Activated CD4-positive, alpha-beta T cell treated with anti-CD3 and anti-CD28 coated beads, Interleukin-2, Interleukin-6, amounts not matched to agents 100 ng/mL and 50 ng/mL, durations not matched to agents 16 hours and 8 hours (primary cell): ENCODE measurements around the gene HOXA13.

ENCODE experiments used
- DNase-seq: peaks from one replicate; pipeline ENCODE4 v3.0.0-alpha.2; 2020

Gene HOXA13

GRCh38 chr7:27199849-27200760 is at the start of gene HOXA13:
HOXA13 (minus strand) TSS chr7:27200091; CDS start chr7:27200077, 14 bp downstream.
- DNase-seq = no peak

DNA sequence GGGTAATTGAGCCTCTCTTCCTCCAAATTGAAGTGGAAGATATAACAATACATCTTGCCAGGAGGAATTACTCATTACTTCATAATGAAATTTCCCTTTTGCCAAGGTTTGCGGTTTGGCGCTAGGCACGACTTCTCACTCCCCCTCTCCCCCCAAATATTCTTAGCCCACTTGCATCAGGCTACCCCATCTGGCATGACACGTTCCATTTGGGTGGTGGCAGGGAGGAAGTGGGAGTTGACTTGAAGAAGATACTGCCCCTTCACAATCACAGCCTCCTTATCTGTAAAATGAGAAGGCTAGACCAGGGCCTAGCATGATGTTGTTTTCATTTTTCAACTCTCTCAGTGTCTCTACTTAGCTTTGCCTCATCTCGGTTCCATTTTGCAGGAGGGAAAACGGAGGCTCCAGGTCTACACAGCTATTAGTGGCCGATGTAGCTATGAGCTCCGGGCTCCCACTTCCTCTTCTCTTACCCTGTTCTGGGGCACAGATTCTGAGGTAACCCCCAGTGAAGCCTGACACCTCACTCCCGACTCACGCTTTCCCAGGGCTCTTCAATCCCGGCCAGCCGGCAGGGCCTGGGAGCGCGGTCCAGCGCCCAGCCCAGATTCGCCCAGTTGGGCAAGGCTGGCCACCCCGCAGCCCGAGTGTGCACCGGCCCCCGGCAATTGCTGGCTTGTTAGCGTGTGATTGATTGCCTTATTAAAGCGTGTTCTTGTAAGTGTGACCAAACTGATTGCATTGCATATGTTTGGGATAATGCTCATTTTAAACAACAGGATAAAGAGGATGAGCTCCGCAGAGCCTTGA is 49.2 kb upstream of the HOXA13 start:
- DNase-seq = no peak

DNA sequence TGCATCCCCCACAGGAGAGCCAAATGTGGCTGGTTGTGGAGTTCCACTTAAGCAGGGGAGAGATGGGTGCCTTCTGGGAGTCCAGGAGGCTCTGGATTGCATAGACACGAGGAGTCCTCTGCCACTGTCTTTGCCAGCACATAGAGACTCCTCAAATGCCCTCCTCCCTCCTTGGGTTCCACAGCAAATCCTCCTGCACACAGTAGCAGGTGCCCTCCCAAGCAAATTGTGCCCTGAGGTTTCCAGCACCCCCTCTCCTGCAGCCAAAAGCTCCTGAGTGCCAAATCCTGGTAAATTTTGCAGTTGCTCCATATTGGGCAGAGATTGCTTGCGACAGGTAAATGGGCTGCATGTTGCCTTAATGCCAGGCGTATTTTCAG is 48.5 kb upstream of the HOXA13 start:
- DNase-seq = no peak

GRCh38 chr7:27247452-27248426 is 47.8 kb upstream of the HOXA13 start:
- DNase-seq = no peak

GRCh38 chr7:27247000-27247399 is 47.1 kb upstream of the HOXA13 start:
- DNase-seq = no peak

DNA sequence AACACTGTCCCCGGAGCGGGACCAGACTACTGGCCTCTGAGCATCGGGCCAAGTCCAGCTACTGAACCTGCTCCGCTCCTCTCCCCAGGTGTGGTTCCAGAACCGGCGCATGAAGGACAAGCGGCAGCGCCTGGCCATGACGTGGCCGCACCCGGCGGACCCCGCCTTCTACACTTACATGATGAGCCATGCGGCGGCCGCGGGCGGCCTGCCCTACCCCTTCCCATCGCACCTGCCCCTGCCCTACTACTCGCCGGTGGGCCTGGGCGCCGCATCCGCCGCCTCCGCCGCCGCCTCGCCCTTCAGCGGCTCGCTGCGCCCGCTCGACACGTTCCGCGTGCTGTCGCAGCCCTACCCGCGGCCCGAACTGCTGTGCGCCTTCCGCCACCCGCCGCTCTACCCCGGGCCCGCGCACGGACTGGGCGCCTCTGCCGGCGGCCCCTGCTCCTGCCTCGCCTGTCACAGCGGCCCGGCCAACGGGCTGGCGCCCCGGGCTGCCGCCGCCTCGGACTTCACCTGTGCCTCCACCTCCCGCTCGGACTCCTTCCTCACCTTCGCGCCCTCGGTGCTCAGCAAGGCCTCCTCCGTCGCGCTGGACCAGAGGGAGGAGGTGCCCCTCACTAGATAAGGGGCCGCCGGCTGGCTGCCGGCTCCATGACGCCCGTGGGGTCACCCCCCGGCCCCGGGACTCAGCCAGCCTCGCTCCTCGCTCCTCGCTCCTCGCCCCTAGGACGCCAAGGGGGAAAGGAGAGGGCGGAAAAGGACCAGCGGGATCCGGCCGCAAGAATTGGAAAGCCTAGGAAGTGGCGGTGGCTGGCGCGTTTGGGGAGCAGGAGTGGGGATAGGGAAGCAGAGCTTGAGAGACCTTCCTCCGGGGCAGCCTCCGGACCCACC is 46.2 kb upstream of the HOXA13 start:
- DNase-seq = peak; percentile 19

GRCh38 chr7:27245124-27245797 is 45.4 kb upstream of the HOXA13 start:
- DNase-seq = no peak

DNA sequence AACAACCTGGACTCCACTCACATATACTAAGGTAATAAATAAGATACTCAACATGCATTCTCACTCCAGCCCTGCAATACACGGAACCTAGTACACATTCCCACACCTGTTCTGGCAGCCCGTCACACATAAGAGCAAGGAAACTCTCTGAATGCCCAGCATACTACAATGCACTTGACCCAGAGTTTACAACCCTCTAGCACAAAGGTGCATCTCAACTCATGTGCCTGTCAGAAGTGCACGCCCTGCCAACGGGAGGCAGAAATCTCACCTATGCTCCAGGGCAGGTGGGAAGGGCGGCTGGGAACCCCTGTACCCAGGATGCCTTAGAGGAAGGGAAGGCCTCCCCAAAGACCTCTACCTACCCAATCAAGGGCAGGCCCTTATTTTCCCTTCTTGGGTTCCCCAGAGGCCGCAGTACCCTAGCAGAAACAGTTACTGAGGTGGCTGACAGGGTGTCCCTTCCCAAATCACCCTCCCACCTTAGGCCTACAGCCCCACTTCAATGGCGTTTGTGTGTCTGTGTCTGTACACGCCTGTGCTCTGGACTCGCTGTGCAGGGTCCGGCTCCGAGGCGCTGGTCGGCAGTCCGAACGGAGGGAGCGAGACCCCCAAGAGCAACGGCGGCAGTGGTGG is 44.7 kb upstream of the HOXA13 start:
- no peak for DNase-seq

DNA sequence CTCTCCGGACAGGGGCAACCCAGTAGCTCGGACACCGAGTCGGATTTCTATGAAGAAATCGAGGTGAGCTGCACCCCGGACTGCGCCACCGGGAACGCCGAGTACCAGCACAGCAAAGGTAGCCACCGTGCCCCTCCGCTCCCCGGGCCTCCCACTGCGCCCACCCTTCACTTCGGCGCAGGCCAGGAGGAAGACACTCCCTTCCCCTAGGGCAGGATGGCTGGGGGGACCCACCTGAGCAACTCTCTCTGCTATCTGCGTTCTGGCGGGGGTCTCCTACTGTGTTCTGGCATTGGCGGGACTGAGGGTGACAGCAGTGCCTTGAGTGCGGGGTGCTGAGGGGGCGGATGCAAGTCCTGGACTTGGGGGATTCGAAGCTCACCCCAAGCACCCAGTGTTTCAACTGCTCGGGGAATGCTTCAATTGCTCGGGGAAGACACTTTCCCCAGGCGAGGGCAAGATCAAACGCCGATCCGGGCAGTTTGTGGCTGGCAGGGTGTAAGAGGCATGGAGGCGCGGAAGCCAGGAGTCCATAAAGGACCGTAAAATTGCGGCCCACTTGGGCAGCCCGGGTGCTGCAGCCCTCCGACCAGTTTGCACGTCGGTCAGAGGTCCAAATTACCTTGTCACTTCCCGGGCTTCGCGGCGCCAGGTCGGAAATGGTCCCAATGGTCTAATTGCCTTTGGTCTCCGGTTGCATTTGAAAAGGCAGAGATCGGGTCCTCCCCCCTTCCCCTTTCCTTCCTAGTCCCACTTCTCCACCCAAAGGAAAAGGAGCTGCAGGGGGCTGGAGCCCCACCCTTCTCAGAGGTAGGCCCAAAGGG is 43.7 kb upstream of the HOXA13 start:
- DNase-seq = no peak

DNA sequence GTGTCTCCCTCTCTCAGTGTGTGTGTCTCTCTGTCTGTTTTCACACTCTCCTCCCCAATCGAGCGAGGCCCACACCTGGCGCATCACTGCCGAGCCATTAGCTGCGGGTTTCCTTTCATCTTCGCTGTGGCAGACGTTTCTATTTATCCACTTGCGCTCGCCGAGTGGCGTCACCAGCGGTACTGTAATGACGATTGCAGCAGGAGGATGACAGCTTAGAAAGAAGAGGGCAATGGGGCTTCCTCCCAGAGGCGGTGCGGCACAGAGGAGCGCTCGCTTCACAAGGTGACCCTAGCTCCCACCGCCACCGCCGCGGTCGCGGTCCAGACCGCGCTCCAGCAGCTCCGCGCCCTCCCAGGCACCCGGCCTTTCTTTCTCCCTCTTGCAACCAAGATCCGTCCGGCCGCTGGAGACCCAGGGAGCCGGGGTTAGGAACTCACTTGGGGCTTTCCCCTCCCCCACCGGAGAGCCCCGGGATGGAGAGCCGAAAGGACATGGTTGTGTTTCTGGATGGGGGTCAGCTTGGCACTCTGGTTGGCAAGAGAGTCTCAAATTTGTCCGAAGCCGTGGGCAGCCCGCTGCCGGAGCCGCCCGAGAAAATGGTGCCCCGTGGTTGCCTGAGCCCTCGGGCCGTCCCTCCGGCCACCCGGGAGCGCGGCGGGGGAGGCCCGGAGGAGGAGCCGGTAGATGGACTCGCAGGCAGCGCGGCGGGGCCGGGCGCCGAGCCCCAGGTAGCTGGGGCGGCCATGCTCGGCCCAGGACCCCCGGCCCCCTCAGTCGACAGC is 42.9 kb upstream of the HOXA13 start, which contains the start of gene EVX1:
Gene EVX1 (plus strand): TSS at position 248 of the 785 bp plus-strand sequence. CDS start 229 bp downstream, at position 477.
- peak; percentile 50 for DNase-seq

- DNase-seq = no peak
Observed at GRCh38 chr7:27242154-27242553, 42.3 kb upstream of the HOXA13 start.

DNA sequence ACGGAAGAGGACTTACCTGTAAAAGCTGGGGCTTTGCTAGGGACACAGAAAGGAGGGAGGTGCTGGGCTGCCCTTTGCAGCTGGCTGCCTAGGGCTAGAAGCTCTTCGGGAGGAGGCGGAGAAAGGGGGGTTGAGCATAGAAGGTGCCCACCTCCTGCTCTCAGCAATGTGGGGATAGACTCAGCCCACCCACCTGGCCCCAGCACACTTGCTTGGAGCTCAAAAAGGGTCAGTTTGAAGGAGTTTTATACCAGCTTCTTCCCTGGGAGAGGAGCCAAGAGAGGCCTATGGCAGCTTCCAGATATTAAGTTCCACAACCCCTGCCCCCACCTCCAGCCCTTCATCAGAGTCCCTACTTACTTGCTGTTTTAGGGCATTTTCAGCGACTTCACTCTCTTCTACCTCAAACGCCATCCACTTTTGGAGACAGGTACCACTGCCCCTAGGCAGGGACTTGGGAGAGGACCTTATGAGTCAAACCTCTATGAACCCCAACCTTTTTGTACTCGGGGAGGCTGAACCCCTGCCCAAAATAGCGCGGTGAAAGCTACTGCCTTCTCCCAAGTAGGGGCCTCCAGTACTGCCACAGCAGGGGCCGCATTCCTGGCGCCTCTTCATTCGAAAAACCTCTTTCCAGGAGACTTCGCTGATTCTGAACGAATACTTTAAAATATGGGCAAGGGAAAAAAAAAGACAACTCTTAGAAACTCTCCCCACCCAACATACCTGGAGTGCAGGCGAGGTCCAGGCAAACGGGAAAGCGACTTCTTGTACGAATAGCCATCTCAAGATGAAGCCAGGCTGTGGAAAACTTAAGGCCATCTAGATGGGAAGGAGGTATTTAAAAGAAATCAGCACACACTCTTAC is 41.5 kb upstream of the HOXA13 start:
- DNase-seq = no peak

- no peak for DNase-seq
Observed at GRCh38 chr7:27240015-27240731, 40.3 kb upstream of the HOXA13 start.

- no peak for DNase-seq
Observed at GRCh38 chr7:27239387-27240014, 39.6 kb upstream of the HOXA13 start.

DNA sequence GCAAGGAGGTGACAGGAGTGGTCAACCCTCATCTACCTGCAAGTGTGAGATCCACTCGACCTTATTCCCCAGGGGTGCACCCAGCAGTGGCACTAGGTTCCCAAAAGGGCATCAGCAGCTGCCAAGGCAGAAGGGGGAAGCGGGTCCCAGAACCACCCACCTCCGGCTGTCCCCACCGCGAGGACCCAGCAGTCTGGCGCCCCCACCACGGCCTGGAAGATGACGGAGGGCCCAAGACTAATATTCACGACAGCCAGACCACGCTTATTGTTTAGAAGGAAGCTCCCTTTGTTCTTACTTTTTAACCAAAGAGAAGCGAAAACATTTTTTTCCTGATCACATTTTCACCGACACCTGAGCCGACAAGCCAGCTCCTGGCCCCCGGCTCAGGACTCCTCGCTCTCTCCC is 39.1 kb upstream of the HOXA13 start:
- DNase-seq = no peak

GRCh38 chr7:27237735-27238334 is 37.9 kb upstream of the HOXA13 start:
- DNase-seq = peak; percentile 42
